HG02885 (cell line): ENCODE data around the gene NAV2.

Experiments used
- ATAC-seq: cut with Tn5 transposase; IDR thresholded peaks from one replicate; pipeline ENCODE4 v1.9.1; 2021; ENCODE audit warnings: mild to moderate bottlenecking; ENCODE audit not compliant: unreplicated experiment, poor library complexity

The NAV2 gene

DNA sequence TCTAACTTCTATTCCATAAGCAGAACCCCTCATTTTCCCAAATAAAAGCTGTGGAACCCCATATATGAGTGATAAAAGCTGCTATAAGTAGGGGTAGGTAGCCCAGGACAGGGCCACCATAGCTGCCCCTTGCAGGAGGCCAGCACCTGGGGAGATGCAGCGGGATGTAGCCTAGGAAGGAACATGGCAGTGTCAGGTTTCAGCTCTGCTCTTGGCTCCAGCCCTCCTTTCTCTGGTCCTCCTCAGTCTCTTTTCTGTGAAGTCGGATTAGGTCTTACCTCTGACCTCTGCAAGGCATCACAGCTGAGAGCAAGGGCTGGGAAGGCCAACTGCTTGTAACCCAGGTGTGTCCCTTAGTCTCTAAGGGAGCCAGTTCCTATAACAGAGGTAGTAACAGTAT, 135.6 kb downstream of the NAV2 start:
- ATAC-seq, result no peak

DNA sequence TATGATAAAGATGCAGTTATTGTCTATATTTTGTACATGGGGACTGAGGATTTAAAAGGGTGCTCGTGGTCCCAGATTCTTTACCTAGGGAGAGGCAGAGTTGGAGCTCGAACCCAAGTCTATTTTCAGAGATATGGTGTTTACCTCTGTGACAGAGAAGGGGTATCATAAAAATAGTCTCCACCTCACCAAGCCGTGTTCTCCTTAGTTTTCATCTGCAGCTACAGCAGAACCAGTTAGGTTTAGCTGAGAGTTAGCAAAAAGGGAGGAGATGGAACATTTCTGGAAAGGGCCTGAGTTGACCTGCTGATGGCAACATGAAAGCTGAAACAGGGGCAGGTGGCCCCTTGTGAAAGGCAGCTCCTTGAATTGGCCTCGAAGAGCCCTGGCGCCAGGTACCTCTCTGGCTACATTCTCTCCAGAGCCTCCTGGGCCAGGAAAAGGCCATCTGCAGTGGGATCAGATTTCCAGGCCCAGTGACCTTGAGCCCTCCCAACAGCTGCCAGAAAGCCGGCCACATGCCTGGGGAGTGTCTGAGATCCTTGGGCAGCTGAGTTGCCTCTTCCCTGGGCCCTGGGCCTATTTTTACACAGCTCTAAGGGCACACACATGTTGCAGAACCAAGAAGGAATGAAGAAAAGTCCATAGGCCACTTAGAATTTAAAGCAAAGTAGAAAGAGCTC, 136.6 kb downstream of the NAV2 start:
- ATAC-seq, result no peak

DNA sequence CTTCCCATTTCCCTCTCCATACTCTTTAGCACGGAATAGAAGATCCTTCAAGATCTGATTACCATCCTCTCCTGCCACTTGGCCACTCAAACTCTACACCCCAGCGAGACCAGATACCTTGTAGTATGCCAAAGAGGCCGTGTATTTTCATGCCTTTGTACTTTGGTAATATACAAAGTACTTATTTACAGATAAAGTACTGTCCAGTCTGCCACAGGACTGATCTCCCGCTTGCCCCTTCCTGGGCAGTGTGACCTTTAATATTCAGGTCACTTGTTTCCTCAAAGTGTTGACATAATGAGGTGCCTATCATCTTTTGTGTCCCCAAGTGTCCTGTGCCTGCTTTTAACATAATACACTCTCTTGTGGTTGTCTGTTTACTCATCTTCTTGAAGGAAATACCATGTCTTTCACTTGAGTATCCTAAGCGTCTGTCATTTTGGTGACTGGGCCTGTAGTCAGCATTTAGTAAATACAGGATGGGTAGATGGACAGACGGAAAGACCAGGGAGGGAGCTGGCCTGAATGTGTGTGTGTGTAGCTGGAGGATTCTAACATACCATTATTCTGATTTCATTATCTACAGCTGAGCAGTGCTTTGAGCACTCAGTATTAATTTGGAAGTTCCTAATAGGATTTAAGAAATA, 137.4 kb downstream of the NAV2 start:
- no peak for ATAC-seq

DNA sequence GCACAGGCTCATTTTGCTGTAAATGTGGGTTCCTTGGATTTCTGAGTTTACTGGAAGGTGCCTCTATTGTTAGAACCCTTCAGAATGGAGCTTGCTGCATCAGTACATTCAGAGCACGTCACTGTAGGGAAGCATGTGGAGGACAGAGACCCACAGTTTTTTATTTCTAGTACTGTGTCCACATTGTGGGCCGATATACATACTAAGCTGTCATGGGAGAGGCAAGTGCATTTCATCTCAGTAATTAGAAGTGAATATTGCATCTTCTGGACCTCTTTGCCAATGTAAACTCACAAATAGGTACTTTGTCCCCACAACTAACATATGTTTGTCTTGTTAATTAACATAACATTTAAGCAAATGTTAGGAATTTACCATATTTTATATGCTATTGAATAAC, 139.7 kb downstream of the NAV2 start:
- ATAC-seq, result no peak

DNA sequence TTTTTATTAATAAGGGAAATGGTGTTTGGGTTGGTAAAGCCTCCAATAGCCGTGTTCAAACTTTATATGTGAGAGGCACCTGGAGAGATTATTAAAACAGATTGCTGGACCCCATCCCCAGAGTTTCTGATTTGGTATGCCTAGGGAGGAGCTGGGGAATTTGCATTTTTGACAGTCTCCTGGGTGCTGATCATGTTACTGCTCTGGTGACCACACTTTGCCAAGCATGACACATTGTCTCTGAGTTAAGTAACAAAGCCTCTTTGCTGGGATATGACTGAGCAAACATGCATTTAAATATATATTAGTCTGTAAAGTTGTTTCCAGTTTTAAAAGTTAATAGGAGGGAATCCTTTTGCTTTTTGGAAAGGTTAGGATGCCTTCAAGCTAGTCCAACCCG, 140.4 kb downstream of the NAV2 start:
- ATAC-seq, result no peak

DNA sequence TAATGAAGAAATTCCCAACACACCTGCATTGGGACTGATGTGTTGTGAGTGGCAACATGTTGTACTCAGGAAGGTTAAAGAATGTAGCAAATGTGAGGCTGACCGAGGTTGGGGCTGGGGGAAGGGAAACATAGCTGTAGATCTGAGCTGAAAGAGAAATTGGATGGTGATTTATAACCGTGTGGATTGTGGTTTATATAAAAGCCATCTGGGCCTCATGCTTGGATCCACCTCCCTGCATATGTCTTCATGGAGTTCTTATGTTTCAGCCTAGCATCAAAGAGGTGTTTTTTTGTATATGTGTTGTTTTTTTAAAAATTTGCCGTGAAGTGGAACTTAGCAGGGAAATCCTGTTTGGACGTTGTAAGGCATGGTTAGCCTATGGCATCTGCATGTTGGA, 141.3 kb downstream of the NAV2 start:
- no peak for ATAC-seq

DNA sequence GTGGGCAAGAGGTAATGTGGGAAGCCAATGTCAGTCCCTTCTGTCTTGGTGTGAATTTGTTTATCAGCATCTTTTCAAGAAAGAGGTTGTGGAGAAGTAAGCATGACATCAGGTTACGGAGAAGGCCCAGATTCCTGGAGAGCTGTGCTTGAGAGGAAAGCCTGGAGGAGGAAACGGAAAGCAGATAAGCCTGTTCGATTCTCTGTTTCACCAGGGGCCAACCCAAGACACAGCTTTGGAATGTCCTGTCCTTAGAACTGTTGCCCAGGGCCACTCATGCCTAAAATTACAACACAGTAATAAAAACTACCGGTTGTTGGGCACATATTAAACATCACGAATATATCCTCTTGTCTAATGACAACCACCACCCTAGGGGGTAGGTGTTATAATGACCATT, 148.5 kb downstream of the NAV2 start:
- no peak for ATAC-seq

DNA sequence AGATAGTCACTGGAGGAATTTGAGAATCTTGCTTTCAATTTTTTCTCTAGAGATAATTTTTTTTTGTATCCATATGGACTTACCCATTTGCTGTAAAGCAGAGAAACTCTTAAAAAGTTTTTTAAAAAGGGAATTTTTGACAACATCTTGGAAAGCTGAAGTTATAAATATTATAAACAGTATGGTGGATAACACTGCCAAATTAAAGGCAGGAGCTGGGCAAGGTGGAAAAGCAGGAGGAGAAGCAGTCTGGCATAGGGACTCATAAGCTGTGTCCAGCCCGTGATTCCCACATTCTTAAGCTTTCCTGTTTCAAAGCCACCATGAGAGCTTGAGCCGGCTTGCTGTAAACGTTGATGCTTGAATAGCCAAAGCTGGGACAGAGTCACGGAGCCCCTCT, 149.5 kb downstream of the NAV2 start:
- ATAC-seq, result no peak

DNA sequence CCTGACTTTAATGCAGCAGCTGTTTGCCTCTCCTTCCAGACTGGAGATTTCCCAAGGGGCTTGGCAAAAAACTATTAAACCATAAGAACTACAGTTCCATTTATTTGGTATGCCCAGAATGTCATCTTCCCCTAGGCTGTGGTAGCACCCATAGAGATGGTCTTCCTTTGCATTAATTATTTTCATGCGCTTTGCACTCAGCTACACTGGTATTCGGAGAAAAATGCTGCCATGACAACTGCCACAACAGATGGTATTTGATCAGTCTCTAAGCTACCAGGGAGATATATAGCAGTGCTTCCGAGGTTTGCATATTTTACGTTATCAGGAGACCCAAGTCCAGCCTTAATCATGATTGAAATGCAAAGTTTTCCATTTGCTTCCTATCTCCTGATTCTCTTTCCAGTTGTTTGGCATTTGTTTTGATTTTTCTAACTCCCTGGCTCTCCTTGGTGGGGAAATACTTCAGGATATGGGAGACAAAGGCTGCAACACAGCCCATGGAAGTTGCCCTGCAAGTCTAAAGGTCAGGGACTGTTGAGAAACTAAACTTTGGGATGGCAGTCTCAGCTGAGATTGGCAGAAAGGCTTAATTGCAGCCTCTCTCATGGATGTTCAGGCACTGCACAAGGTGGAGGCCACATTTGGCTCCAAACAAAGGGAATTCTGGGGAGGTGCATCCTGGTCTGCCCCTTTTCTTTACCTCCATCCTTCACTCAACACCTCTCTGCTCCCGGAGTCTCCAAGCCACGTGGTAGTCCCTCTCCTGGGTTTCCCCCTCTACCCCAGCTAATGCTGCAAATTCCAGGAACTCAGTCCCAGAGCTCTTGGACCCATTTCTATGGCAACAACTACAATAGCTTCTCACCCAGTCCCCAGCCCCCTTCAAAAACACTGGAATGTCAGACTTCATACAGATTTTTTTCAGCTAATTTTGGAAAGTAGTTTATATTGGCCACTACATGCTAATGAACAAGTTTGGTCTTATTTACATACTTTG, 151.8 kb downstream of the NAV2 start:
- no peak for ATAC-seq

DNA sequence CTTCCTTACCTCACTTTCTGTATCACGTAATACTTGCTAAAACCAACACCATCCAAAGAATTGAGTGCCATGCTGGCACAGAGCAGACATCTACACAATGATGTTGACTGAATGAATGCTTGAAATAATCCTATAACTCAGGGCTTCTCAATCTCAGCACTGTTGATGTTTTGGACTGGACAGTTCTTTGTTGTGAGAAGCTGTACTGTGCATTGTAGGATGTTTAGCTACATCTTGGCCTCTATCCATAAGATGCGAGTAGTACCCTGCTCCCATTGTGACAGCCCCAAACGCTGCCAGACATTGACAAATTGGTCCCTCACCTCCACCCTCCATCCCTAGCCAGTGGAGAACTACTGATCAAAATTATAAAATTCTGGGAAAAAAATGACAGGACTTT, 153.4 kb downstream of the NAV2 start:
- ATAC-seq, result no peak

DNA sequence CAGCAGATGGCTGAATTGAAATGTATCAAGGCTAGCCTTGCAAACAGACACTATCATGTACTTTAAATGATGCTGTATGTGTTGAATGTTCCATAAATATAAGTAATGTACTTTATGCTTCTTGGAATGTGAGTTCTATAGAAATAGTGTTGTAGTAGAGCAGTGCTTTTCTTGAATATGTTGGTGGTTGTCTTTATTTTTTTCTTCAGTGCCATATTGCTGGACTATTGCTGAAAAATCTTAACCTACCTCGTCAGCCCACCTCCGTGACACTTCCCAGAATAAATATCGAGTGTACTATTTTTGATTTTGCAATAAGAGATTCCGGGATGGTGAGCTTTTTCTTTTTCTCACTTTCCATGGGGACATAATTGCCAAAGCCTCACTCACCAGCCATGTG, 153.9 kb downstream of the NAV2 start:
- no peak for ATAC-seq

DNA sequence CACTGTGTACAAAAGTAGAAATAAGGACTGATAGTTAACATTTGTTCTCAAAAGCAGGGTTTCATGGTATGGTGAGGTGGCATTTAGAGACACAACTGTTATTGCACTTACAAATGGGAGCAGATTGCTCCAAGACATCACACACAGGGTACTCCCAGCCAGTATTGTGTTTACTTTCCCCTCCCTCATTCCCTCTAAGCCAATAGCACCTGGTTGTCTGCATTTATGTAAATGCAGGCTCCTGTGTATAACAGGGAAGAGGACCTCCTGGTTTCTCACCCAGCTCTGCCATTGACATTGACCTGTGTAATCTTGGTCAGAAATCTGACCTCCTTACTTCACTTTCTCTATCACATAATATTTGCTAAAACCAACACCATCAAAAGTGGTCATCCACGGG, 154.4 kb downstream of the NAV2 start:
- no peak for ATAC-seq

DNA sequence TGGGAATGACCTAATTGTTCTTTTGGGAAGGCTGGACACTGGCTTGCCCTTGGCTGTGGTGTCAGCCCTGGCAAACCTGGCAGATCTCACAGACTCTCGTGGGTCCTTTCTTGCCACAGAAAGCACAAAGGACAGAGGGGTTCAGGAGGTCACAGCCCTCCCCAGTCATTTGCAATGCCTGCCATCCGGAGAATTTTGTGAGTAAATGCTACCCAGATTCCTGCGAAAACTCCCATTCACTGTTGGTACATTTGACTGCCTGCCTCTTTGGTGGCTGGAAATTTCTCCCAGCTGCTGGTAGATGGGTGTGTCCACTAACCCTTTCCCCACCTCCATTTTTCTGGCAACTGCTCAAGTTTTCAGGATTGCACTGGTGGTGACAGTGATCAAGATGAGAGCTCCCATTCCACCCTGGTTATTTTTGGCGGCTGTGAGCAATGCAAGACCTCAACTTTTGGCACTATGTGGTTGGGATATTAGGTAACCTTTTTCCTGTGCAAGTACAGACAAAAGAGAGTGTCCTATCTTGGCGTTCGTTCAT, 155.7 kb downstream of the NAV2 start:
- ATAC-seq, result no peak

DNA sequence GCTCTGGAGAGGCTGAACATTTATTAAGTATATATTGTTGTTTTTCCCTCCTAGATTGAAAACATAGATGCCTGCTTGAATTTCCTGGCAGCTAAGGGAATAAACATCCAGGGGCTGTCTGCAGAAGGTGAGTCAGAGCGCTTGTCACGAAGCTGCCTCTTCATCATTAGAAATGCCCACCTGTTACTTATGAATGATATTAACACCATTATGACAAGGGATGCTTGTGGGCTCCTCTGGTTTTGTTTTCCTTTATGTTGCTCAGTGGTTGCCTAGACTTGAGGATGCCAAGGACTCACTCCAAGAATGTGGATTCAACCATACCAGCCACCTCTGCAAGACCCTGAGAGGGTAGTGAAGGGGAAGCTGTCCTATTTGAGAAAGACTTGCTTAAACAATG, 156.2 kb downstream of the NAV2 start:
- no peak for ATAC-seq

DNA sequence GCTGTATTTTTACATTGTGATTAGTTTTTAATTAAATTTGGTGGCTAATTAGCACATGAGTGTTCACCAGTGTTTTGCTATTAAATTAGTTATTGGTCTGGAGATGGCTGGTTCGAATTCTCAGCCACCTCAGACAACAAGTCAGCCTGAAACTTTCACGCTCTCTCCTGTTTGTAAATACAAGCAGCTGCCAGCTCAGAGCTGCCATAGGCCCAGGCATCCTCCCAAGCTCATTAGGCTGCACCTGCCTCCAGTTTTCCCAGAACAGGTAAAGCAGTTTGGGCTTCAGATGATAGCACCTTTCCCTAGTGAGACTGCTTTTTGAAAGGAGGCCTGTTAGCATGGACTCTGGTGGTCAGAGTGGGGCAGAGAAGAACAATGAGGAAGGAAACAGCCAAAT, 156.8 kb downstream of the NAV2 start:
- no peak for ATAC-seq

DNA sequence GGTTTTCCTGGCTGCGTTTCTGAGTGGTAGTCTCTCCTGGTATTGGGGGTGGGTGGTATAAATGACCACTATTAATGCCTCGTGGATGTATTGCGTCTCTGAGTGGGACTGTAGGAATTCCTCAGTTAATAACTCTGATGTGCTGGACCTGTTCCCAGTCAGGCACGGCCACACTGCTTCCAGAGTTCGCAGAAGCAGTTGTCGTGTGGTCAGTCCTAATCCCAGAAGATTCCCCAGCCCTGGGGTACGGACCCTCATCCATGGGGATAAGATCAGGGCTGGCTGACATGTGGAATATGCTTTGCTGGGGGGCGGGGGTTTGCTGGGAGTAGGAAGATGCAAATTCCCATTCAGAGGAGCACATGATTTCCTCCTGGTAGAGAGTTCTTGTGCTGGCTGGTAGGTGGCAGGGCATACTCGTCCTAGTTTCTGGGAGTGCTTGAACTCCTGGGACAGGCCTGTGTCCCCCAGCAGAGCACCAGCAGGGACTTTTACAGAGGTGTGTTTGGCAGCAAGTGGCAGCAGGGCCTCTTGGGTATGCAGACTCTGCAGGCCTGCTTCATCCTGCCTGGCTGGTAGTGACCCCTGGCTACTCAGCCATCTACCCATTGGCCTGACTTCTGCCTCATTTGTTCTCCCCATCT, 157.4 kb downstream of the NAV2 start:
- ATAC-seq, result no peak

DNA sequence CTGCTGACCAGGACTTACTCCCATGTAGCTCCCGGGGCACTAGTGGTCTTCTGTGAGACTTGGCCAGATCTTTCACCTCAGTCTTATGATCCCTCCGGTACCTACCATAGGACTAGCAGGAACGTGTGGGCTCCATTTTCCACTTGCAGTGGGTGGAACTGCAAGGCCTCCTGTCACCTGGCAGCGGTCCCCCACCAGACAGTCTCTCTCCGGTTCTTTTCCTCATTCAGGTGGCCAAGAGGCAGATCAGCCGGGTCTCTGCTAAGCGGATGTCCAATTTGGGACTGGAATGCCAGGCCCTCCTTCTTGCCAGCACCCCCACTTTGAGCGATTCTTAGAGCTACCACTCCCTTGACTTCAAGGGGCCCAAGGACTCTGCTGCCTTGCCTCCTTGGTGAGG, 158.9 kb downstream of the NAV2 start:
- ATAC-seq, result no peak

DNA sequence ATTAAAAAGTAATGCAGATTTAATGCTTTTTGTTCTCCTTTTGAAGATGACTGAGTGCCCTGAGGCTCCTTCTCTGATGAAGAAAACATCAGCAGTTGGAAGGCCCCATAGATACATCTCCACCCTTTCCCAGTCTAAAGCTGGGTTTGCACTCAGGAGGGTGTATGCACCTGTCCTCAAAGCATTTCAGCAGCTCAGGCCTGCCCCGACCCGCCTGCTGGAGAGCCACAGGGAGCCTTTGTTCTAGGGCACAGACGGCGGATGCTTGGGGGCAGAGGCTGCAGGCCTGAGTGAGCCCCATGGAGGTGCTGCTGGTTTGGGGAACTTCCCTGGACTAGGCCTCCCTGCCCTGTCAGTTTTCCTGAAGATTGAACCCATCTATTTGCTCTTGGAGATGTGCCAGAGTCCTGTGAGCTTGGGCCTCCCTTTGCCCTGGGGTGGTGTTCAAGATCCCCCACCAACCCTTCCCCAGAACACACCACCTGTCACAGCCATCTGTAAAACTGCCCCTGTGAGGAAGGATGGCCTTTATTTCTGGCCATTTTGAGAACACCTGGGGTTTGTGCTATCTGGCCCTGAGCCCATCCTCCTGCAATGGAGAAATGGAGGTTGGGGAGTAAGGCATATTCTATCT, 160.0 kb downstream of the NAV2 start:
- no peak for ATAC-seq

DNA sequence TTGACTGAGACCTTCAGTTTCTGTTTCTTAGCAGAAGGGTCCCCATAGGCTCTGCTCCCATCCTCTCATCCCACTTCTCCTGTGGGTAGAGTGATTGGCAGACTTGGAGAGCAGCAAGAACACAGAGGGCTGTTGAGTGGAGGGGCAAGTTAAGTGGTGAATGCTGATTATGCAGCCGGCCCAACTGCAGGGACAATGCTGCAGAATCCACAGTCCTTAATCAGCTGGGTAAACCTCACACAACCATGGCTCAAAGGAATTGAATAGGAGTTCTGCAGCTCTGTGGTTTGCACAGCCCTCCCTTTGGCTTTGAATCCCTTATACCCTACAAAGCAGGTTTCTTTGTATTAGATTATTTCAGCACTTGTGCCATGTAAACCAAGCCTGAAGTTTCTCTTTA, 161.1 kb downstream of the NAV2 start:
- no peak for ATAC-seq

DNA sequence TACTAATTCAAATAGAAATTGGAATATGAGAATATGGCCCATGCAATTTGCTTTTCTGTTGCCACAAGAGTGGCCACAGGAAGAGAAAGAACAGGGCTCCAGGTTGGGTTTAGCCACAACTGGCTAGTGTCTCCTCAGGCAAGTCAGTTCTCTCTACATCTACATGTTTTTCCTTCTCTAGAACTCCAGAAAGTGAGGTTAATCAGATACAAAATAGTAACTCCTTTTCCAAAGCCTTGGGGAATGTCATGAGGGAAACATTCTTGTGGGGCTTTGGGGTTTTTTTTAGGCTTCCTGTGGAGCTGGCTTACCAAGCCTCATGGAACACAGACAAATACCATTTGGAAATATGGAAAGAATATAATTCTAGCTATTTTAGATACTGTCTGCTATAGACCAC, 161.6 kb downstream of the NAV2 start:
- no peak for ATAC-seq
